ENCODE results near the gene CCDC201. TPM values are rescaled to one million over a fixed set of nuclear protein-coding genes. Genes with fewer than 3 reads are reported as not detected.
"Not testable (repeated sequence)": the region's sequence is repeated elsewhere in the genome, so short reads cannot be mapped to it uniquely, and the experiment has no call there.

The CCDC201 gene
- total RNA-seq, 1 donor from 2014 or later: not detected

DNA sequence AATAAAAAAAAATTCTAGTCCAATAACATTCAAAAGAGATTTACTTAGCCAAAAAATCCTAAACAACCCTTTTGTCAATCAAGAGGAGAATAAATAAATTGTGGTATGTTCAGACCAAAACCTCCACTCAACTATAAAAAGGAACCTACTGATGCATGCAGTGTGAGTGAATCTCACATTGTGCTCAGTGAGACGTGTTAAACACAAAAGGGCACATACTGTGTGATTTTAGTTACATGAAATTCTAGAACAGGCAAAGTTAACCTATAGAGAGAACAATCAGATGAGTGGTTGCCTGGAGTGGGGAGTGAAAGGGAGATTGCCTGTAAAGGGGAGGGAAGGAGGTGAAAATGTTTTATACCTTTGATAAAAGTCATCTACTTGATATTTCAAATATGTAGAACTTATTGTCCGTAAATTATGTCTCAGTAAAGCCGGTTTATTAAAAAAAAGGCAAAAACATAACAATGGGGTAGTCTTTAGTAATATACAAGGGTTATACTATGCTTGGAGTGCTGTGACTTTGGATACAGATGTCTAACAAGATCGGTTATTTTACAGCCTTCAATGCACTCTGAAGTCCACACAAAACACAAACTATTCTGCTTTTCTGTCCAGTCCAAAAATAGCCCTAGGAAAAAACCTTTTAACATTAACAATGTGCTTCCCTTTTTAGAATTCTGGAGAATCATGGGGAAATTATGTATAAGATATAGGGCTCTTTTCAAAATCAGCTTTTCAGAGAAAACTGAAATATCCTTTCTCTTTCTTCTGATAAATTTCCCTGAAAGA, 30.8 kb downstream of the CCDC201 start:
- ATAC-seq; intact Hi-C loops (cut with DNase I); DNase-seq (ENCODE audit: missing footprints): not testable (repeated sequence)

GRCh38 chr7:45838852-45839251, 34.0 kb downstream of the CCDC201 start:
- DNase-seq (ENCODE audit: missing footprints); ATAC-seq; intact Hi-C loops (cut with DNase I): not testable (repeated sequence)

DNA sequence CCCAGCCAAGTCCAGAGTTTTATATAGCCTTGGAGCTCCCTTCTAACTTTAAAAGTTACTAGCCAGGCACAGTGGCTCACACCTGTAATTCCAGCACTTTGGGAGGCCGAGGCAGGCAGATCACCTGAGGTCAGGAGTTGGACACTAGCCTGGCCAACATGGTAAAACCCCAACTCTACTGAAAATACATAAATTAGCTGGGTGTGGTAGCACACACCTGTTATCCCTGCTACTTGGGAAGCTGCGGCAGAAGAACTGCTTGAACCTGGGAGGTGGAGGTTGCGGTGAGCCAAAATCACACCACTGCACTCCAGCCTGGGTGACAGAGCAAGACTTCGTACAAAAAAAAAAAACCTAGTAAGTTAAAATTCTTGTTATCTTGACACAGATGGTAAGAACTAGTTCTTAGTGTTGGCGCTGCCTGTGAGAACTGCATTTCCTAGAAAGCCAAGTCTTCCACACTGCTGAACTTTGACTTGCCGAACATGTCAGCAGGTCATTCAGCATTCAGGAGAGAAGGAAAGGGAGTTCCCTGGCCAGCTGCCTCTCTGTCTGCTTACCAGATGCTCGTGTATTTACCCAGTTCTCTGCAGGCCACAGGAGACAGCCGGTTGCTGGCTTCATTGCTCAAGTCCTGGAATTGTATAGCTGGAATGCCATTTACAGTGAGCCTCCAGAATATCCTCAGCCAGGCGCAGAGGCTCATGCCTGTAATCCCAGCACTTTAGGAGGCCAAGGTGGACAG, 40.3 kb downstream of the CCDC201 start:
- DNase-seq (ENCODE audit: missing footprints); intact Hi-C loops (cut with DNase I): not testable (repeated sequence)
- ATAC-seq: peak; percentile 50

GRCh38 chr7:45829846-45830245, 43.0 kb downstream of the CCDC201 start:
- intact Hi-C loops (cut with DNase I); ATAC-seq; DNase-seq (ENCODE audit: missing footprints): not testable (repeated sequence)

DNA sequence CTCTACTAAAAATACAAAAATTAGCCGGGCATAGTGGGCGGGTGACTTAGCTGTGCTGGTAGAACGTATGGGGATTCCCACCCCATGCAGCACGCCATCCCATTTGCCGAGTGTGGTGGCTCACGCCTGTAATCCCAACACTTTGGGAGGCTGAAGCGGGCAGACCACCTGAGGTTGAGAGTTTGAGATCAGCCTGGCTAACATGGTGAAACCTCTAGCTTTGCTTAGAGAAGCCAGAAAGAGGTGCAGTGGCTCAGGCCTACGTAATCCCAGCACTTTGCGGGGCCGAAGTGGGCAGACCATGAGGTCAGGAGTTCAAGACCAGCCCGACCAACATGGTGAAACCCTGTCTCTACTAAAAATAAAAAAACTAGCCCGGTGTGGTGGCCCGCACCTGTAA, 45.2 kb downstream of the CCDC201 start:
- ATAC-seq; intact Hi-C loops (cut with DNase I); DNase-seq (ENCODE audit: missing footprints): not testable (repeated sequence)

DNA sequence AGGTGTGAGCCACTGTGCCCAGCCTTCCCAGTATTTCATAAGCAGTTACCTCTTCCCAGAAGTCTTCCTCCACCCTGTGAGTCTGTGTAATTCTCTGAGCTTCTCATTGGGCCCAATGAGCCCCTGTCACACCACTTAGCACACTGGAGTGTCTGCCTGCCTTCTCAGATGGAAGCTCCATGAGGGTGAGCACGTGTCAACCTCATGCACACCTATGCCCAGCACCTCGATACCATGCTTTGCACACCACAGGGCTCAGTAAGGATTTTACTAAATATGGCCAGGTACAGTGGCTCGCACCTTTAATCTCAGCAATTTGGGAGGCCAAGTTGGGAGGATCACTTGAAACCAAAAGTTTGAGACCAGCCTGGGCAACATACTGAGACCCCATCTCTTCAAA, 46.3 kb downstream of the CCDC201 start:
- not testable (repeated sequence) for ATAC-seq

GRCh38 chr7:45818763-45819162, 54.1 kb downstream of the CCDC201 start:
- ATAC-seq; intact Hi-C loops (cut with DNase I): not testable (repeated sequence)

More for the DNA sequence above, 46.3 kb downstream of the CCDC201 start:
- intact Hi-C loops (cut with DNase I); DNase-seq (ENCODE audit: missing footprints): not testable (repeated sequence)

DNA sequence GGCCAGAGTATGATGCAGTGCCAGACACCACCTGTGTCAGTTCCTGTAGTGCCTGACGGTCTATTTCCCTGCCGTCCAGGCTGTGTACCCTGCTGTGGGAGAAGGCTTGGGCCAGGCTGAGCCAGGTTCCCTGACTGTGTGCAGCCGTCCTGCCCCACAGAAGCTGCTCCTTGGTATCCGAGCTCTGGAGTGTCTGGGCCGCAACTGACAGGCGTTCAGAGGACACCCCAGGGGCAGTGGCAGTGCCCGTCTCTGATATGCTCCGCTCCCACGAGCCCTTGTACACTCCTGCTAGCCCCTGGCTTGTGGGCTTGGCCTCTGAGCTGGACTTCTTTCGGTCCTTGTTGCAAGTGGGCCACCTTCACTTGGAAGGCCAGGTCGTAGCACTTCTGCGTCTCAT, 55.0 kb downstream of the CCDC201 start:
- ATAC-seq; intact Hi-C loops (cut with DNase I); DNase-seq (ENCODE audit: missing footprints): not testable (repeated sequence)

More at GRCh38 chr7:45818763-45819162, 54.1 kb downstream of the CCDC201 start:
- DNase-seq (ENCODE audit: missing footprints): not testable (repeated sequence)

GRCh38 chr7:45817016-45817415, 55.9 kb downstream of the CCDC201 start:
- ATAC-seq; DNase-seq (ENCODE audit: missing footprints); intact Hi-C loops (cut with DNase I): not testable (repeated sequence)

- DNase-seq (ENCODE audit: missing footprints); intact Hi-C loops (cut with DNase I); ATAC-seq: not testable (repeated sequence)
These were observed 58.4 kb downstream of the CCDC201 start for GRCh38 chr7:45814216-45815118.

GRCh38 chr7:45813771-45814170, 59.1 kb downstream of the CCDC201 start:
- intact Hi-C loops (cut with DNase I); DNase-seq (ENCODE audit: missing footprints); ATAC-seq: not testable (repeated sequence)

DNA sequence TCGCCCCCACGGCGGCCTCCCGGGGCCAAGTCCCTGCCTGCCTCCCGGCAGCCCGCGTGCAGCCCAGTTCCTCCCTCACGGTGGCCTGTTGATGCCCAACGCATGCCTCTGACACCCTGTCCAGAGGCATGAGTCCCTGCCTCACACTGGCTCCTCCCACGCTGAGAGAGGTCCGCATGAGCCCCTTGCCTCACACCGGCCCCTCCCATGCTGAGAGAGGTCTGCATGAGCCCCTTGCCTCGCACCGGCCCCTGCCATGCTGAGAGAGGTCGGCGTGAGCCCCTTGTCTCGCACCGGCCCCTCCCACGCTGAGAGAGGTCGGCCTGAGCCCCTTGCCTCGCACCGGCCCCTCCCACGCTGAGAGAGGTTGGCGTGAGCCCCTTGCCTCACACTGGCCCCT, 59.9 kb downstream of the CCDC201 start:
- intact Hi-C loops (cut with DNase I): no loop called here
- DNase-seq (ENCODE audit: missing footprints) (no peak), ATAC-seq (no peak)

GRCh38 chr7:45811652-45812234, 61.1 kb downstream of the CCDC201 start:
- ATAC-seq; DNase-seq (ENCODE audit: missing footprints); intact Hi-C loops (cut with DNase I): not testable (repeated sequence)

GRCh38 chr7:45810451-45811005, 62.4 kb downstream of the CCDC201 start:
- intact Hi-C loops (cut with DNase I); ATAC-seq; DNase-seq (ENCODE audit: missing footprints): not testable (repeated sequence)
